T-helper 1 cell (primary cell): ENCODE data around the gene TSPOAP1.

Experiments
- DNase-seq, 5 donors: peaks; one replicate each; pipeline ENCODE4 v3.0.0-alpha.2; 2012 to 2020

TSPOAP1 gene

GRCh38 chr17:58339755-58340404, 11.3 kb upstream of the TSPOAP1 start:
- DNase-seq: peak in 1 of 5 donors; percentile 67

GRCh38 chr17:58338841-58339754, 10.5 kb upstream of the TSPOAP1 start:
- DNase-seq: peak in 1 of 5 donors; percentile 89

DNA sequence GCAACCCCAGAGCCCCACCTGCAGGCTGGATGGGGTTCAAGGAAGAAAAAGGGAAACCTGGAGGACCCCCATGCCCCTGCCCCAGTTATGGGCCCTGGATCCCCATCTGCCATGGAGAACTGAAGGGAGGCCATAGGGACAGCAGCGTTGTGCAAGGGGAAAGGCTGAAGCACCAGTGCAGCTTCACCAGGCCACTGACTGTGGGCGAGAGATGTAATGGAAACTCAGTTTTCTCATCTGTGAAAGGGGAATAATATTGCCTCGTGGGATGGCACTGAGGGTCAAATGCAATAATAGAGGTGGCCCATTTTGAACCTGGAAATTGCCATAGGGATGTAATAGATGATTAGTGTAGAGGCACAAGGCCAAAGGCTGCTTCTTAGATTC, 9.9 kb upstream of the TSPOAP1 start:
- DNase-seq: no peak

DNA sequence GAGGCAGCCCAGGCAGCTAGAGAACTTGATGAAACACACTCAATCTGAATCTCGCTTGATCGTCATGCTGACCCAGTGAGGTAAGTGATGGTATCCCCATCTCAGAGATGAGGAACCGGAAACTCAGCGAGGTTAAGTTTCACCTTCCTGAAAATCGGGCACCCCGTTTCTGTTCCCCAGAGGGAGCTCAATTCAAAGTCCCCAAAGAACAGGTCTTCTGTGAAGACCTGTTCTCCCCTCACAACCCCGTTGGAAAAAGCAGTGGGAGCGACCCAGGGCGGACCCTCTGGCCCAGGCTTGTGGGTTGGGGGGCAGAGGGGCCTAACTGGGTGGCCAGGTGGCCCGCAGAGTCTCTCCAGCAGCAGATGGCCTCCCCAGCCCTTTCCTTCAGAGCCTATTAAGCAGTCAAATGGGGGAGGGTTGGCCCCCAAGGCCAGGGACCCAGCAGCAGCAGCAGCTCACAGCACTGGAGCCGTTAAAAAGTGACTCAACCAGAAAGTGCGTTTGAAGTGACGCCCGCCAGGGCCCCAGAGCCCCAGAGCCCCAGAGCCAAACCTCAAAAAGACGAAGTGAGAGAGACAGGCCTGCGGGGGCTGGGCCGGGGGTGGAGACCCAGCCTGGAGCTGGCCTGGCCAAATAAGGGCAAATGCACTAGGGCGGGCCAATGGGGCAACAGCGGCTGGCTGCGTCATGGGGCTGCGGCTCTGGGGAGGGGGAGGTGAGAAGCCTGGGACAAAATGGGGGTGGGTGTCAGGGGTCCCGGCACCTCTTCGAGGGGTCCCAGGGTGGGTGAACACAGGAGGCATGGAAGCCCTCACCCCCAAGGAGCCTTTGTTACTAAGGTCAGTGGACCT, 9.2 kb upstream of the TSPOAP1 start:
- peak; percentile 71 to 98 (median 83) for DNase-seq

DNA sequence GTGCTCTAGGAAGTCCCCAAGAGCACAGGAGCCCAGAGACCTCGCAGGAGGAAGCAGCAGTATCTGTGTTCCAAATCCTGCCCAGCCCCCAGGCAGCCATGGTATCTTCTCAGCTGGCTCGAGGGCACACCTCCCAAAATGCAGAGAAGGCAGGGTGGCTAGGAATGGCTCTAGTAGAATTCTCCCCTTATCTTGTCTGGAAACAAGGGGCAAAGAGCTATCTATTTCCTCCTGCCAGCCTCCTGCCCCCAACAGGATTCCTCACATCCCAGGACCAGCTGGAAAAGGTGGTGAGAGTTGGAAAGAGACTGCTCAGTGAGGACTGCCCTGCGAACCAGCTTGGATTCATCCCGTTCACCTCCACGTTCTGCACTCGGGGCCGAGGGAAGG, 8.6 kb upstream of the TSPOAP1 start:
- DNase-seq: peak in 2 of 5 donors; percentile 44 to 76

DNA sequence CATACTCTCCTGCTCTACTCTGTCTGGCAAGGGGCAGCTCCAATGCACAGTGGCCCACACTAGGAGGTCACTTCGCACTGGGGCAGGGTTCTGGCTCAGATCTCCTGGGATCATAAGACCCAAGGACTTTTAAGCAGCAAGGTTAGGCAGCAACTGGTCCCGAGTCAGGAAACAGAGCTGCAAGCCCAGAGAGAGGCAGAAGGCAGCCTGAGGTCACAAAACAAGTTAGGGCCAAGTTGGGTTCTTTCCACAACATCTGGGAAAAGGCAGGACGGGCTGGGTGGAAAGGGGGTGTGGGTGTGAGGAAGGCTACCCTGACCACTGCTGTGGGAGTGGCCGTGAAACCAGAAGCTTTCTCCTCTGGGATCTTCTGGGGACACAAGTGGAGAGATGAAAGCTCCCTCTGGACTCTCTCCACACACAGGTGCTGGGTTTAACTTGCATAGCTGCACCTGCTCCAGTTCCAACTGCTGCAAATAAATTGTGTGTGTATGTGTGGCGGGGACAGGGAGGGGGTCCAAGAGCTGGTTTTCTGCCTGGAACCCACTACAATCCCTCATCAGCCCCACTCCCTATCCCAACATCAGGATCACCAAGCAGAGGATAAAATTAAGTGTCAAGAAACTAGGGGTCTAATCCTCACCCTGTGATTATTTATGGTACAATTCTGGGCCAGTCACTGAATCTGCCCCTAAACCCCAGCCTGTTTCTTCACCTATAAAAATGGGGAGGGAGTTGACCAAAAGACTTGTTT, 8.0 kb upstream of the TSPOAP1 start:
- peak in 1 of 5 donors; percentile 57 for DNase-seq

DNA sequence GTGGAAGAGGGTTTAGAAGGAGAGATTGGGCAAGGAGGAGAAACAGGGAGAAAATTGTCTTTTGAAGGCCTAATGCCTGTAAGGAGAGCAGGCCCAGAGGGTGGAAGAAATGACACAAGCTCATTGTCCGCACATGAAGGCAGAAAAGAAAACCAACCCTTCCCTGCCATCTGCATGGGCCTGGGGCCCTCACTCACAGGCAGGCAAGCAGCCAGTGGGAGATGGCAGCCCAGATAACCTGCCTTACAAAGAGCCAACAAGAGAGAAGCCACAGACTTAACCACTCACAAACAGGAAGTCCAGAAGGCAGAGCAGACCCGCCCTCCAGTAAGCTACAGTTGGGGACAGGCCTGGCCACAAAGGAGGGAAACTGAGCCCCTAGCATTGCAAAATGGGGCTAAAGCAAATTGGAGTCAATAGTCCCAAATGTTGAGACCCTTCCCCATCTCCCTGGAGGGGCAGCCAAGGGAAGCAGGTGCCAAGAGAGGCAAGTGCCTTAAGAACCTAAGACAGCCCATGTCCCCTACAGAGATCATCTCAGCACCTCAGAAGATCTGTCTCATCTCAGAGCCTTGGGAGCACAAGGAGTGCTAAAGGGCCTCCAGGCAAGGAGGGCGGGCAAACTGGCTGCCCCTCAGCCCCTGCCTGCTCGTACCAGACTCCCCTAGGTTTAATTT, 7.3 kb upstream of the TSPOAP1 start:
- DNase-seq: peak in 4 of 5 donors; percentile 61 to 94 (median 66)

- peak in 1 of 5 donors; percentile 72 for DNase-seq
Observed at GRCh38 chr17:58335061-58335731, 6.6 kb upstream of the TSPOAP1 start.

DNA sequence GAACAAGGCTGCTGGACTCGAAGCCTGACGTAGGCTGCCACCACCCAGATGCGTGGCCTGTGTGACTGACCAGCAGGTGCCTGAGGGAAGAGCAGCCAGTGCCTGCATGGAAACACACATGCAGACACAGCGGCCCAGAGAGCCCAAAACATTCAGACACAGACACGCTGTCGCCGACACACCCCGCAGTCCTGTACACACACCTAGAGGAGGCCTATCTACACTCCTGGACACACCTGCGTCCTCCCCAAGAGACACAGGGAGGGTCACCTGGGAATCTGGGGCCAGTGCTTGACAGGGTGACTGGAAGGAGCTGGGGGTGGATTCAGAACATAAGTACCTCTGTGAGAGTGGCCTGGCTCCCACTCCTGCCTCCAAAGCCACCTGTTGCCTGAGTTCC, 6.1 kb upstream of the TSPOAP1 start:
- DNase-seq: peak in 1 of 5 donors; percentile 7

- DNase-seq: peak in 1 of 5 donors; percentile 6
Observed at GRCh38 chr17:58334256-58334655, 5.7 kb upstream of the TSPOAP1 start.

DNA sequence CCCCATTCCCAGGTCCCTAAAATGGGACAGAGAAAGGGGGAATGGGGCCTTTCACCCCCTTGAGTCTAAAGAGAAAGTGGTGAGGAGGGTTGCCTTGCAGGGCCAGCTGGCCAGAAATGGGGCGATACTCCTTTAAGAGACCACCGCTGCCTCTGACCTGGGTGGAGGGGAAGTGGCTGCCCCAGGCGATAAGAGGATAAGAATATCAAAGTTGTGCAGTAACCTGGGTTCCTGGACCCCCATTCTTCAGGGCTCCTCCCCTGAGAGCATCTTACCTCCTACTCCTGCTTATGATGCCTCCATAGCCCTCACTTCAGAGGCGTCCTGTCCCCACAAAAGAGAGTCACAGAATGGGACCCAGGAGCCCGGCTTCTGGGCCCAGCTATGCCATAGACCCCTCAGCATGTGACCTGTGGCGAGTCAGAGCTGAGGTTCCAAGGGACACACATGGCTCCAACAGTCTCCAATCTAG, 5.2 kb upstream of the TSPOAP1 start:
- DNase-seq: peak in 2 of 5 donors; percentile 12 to 55

DNA sequence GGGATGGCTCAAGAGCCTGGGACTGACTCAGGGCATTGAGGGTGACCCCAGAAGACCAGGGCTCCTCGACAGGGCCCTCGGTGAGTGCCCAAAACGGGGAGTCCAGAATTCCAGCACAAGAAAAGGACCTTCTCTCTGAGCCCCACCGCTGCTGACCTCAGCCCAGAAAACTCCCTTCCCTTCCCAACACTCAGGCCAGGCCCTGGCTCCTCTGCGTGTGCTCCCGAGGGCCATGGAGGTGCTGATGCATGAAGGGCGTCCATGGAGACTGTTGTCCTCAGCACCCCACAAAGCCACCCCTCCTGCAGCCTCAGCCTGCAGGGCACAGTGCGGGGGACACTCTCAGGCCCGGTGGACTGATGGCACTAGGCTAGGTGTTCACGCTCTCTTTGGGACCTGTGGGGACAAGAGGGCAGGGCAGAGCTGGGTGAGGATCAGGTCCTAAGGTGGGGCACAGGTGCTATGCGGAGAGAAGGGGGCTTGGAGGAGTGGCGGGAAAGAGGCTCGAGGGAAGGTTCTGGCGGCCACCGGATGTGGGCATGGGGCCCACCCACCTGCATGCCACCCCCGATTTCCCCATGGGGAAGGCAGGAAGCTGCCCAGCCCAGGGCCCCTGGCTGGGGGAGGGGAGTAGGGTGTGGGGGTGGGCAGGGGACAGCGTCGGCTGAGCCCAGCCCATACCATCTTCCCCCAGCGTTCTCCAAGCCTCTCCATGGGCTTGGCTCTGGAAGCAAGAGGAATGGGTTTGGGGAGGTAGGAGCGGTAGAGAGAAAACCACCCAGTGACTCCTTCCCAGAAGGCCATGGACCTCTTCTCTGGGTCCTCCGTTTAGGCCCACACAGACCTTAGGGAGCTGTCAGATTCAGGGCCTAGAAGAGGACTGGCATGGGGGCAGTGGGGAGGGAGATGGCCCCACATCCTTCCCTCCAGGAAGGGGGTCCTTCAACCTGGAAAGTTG, 4.5 kb upstream of the TSPOAP1 start:
- peak in 2 of 5 donors; percentile 15 to 84 for DNase-seq

- peak; percentile 74 to 98 (median 78) for DNase-seq
Observed at GRCh38 chr17:58331815-58332777, 3.5 kb upstream of the TSPOAP1 start.

- DNase-seq: peak in 4 of 5 donors; percentile 46 to 83 (median 53)
Observed at GRCh38 chr17:58330997-58331814, 2.6 kb upstream of the TSPOAP1 start.

GRCh38 chr17:58330538-58330996, 2.0 kb upstream of the TSPOAP1 start:
- peak in 1 of 5 donors; percentile 63 for DNase-seq

DNA sequence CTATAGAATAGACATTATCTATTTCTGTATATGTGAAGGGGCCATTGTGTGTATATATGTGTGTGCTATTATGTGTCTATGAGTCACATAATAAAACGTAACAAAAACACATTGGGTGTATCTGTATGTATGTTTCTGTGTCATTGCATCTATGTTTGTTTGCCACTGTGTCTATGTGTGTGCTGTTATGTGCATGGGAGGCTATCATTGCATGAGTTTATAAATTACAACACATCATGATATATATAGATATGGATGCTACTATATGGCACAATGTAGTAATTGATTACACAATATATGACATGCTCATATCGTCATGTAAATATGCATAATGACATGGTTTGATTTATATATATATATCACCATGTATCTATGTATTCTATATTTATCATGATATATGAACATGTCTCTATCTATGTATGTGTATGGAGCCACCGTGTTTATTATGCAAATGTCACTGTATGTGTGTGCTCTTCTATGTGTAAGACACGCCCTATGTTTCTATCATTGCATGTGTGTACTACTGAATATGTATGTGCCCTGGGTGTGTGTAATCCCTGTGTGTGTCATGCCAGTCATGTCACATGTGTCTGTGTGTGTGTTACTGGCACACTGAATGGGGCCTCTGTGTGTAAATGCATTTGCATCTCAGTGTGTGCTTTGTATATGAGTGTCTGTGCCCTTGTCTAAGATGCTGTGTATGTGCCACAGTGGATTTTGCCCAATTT, 1.4 kb upstream of the TSPOAP1 start:
- DNase-seq: peak in 1 of 5 donors; percentile 82
